Liver (tissue), 9 donors: ENCODE data around the gene GDPD5. TPM values are rescaled to one million over a fixed set of nuclear protein-coding genes. Genes with fewer than 3 reads are reported as not detected.
A peak's percentile ranks its signal among the peaks of the same experiment; 100 is the strongest.

ENCODE experiments used
- DNase-seq: peaks from one replicate; pipeline ENCODE4 v3.0.0-alpha.2; 2017; ENCODE audit warnings: low spot score
- H3K27ac ChIP-seq, 2 donors: one replicate each; pipeline ENCODE4 v1.7.0; 2013; ENCODE audit warnings: inconsistent platforms in 2 of 2, low read length in 2 of 2, control low read depth in 1 of 2, low read depth in 1 of 2, mild to moderate bottlenecking in 1 of 2
- H3K27me3 ChIP-seq, 4 donors: one replicate each; pipeline versions ENCODE4 v1.6.1 to v1.7.0; 2013; ENCODE audit warnings: low read length in 3 of 4, inconsistent platforms in 1 of 4, mild to moderate bottlenecking in 1 of 4, moderate library complexity in 1 of 4; ENCODE audit not compliant: control insufficient read depth in 4 of 4, insufficient read depth in 4 of 4
- H3K36me3 ChIP-seq, 4 donors: one replicate each; pipeline versions ENCODE4 v1.6.1 to v1.7.0; 2013; ENCODE audit warnings: low read length in 3 of 4, mild to moderate bottlenecking in 3 of 4, low read depth in 1 of 4, moderate library complexity in 1 of 4; ENCODE audit not compliant: control insufficient read depth in 4 of 4, insufficient read depth in 3 of 4
- H3K4me1 ChIP-seq, 4 donors: one replicate each; pipeline versions ENCODE4 v1.6.1 to v1.7.0; 2013; ENCODE audit warnings: low read length in 3 of 4, mild to moderate bottlenecking in 3 of 4, moderate library complexity in 1 of 4; ENCODE audit not compliant: control insufficient read depth in 4 of 4, insufficient read depth in 4 of 4
- H3K4me3 ChIP-seq, 3 donors: one replicate each; pipeline versions ENCODE4 v1.6.1 to v1.7.0; 2013; ENCODE audit warnings: low read length in 3 of 3, control low read depth in 1 of 3, low read depth in 1 of 3, mild to moderate bottlenecking in 1 of 3
- H3K9ac ChIP-seq, 2 donors: one replicate each; pipeline ENCODE4 v1.7.0; 2013; ENCODE audit warnings: low read length in 2 of 2, mild to moderate bottlenecking in 2 of 2, moderate library complexity in 2 of 2, control low read depth in 1 of 2, low read depth in 1 of 2
- H3K9me3 ChIP-seq, 4 donors: one replicate each; pipeline versions ENCODE4 v1.6.1 to v1.7.0; 2013; ENCODE audit warnings: low read length in 3 of 4; ENCODE audit not compliant: control insufficient read depth in 4 of 4
- ATF3 ChIP-seq: IDR thresholded peaks from 2 replicates; pipeline ENCODE4 v1.6.1; 2016; ENCODE audit warnings: antibody characterized with exemption
- EGR1 ChIP-seq, 2 donors: IDR thresholded peaks; 2 replicates each; pipeline ENCODE4 v1.6.1; 2016 to 2018; ENCODE audit warnings: antibody characterized with exemption in 2 of 2, low read depth in 2 of 2
- FOXA1 ChIP-seq: IDR thresholded peaks from 2 replicates; pipeline ENCODE4 v1.6.1; 2016; ENCODE audit warnings: antibody characterized with exemption
- FOXA2 ChIP-seq: IDR thresholded peaks from 2 replicates; pipeline ENCODE4 v1.6.1; 2016; ENCODE audit warnings: antibody characterized with exemption
- GABPA ChIP-seq, 2 donors: IDR thresholded peaks in 1 of 2; conservative IDR thresholded peaks in 1 of 2; 2 replicates each; pipeline ENCODE4 v1.6.1; 2016; ENCODE audit warnings: antibody characterized with exemption in 2 of 2, mild to moderate bottlenecking in 1 of 2, moderate library complexity in 1 of 2
- HNF4A ChIP-seq, 2 donors: conservative IDR thresholded peaks; 2 replicates each; pipeline ENCODE4 v1.6.1; 2016; ENCODE audit warnings: antibody characterized with exemption in 2 of 2, mild to moderate bottlenecking in 2 of 2
- HNF4G ChIP-seq: IDR thresholded peaks from 2 replicates; pipeline ENCODE4 v1.6.1; 2016; ENCODE audit warnings: antibody characterized with exemption
- RAD21 ChIP-seq, 2 donors: IDR thresholded peaks; 2 replicates each; pipeline ENCODE4 v1.6.1; 2016; ENCODE audit warnings: antibody characterized with exemption in 2 of 2, mild to moderate bottlenecking in 2 of 2
- REST ChIP-seq: IDR thresholded peaks from 2 replicates; pipeline ENCODE4 v1.6.1; 2016; ENCODE audit warnings: antibody characterized with exemption, mild to moderate bottlenecking
- RXRA ChIP-seq, 2 donors: IDR thresholded peaks; 2 replicates each; pipeline ENCODE4 v1.6.1; 2017 to 2018; ENCODE audit warnings: antibody characterized with exemption in 2 of 2, mild to moderate bottlenecking in 1 of 2
- TAF1 ChIP-seq: conservative IDR thresholded peaks from 2 replicates; pipeline ENCODE4 v1.6.1; 2016; ENCODE audit warnings: antibody characterized with exemption, mild to moderate bottlenecking
- YY1 ChIP-seq: IDR thresholded peaks from 2 replicates; pipeline ENCODE4 v1.6.1; 2016; ENCODE audit warnings: antibody characterized with exemption, mild to moderate bottlenecking
- WGBS: extraction: QIAGEN DNeasy Blood & Tissue Kit; methylation state at CpG from one replicate; pipeline ENCODE4 v1.1.7; 2013; 5-methylcytosine and 5-hydroxymethylcytosine counted together
- polyA plus RNA-seq, 2 donors: library from polyadenylated mRNA; stranded (reverse) in 1 of 2; unstranded in 1 of 2; fragments of 200-250 nt in 1 of 2; fragments of >200 nt in 1 of 2; fragmentation: Nextera tagmentation in 1 of 2; extraction: Ambion mirVana in 1 of 2; gene quantifications; one replicate each; pipeline versions ENCODE4 v1.2.1 to v1.2.3, GENCODE V29; 2013 to 2015
- total RNA-seq, 2 donors: library from RNA; depleted of rRNA; stranded (reverse); fragments of >200 nt; gene quantifications; one replicate each; pipeline ENCODE4 v1.2.3, GENCODE V29; 2014
- TF ChIP-seq, protein P1 (sequence below): IDR thresholded peaks from 2 replicates; pipeline ENCODE4 v1.6.1; 2016; ENCODE audit warnings: antibody characterized with exemption
- TF ChIP-seq, protein P2 (sequence below): fragments of 150-350 bp; IDR thresholded peaks from 2 replicates; pipeline ENCODE4 v1.5.1; 2017; ENCODE audit warnings: improper control_type of control experiment, low read depth, low read length; ENCODE audit not compliant: missing input control
- TF ChIP-seq, protein P3 (sequence below): IDR thresholded peaks from 2 replicates; pipeline ENCODE4 v1.6.1; 2016; ENCODE audit warnings: antibody characterized with exemption
- donor health status: healthy.
- donor health status: healthy.
- donor health status: healthy.
- donor health status: healthy.
- donor health status: healthy.

Gene GDPD5
- total and polyA plus RNA-seq, 4 donors: 3.0 to 22.8 (median 4.2) TPM

DNA sequence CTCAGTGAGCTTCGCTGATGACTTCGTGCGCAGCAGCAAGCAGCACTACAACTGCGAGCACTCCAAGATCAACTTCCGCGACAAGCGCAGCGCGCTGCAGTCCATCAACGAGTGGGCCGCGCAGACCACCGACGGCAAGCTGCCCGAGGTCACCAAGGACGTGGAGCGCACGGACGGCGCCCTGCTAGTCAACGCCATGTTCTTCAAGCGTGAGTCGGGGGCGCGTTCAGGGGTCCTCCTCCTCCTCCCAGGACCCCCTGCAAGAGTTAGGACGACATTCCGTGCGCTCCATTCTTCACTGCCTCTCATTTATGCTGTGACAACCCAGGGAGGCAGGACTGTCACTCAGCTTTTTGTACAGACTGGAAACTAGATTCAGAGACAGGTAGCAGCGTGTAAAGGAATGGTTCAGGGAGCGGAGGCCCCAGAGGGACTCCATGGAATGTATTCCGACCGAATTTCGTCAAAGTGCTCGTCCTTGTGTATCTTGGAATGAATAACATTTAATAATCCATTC is 41.1 kb upstream of the GDPD5 start:
- Histone ChIP-seq H3K27me3 (no peaks in the 10 kb centered on the region), H3K4me3 (no peak overlapping the region), H3K27ac (no peak overlapping the region), H3K9me3 (no peaks in the 10 kb centered on the region), H3K4me1 (peaks cover 15 to 35% (median 23%) of the 10 kb centered on the region in 4 donors), H3K9ac (no peak overlapping the region), H3K36me3 (peaks cover 18 to 53% (median 32%) of the 10 kb centered on the region in 4 donors)
- TF ChIP-seq FOXA1 (no peak), REST (no peak), HNF4G (no peak), YY1 (no peak), EGR1 (IDR thresholded peaks at IDR 0.05; ENCODE audit: low read depth in 2 of 2) (no peak), ATF3 (no peak), RXRA (IDR thresholded peaks at IDR 0.05) (no peak), FOXA2 (no peak), RAD21 (IDR thresholded peaks at IDR 0.05) (no peak)
- TF ChIP-seq, protein P1, sequence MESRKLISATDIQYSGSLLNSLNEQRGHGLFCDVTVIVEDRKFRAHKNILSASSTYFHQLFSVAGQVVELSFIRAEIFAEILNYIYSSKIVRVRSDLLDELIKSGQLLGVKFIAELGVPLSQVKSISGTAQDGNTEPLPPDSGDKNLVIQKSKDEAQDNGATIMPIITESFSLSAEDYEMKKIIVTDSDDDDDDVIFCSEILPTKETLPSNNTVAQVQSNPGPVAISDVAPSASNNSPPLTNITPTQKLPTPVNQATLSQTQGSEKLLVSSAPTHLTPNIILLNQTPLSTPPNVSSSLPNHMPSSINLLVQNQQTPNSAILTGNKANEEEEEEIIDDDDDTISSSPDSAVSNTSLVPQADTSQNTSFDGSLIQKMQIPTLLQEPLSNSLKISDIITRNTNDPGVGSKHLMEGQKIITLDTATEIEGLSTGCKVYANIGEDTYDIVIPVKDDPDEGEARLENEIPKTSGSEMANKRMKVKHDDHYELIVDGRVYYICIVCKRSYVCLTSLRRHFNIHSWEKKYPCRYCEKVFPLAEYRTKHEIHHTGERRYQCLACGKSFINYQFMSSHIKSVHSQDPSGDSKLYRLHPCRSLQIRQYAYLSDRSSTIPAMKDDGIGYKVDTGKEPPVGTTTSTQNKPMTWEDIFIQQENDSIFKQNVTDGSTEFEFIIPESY: no peak
- TF ChIP-seq, protein P2, sequence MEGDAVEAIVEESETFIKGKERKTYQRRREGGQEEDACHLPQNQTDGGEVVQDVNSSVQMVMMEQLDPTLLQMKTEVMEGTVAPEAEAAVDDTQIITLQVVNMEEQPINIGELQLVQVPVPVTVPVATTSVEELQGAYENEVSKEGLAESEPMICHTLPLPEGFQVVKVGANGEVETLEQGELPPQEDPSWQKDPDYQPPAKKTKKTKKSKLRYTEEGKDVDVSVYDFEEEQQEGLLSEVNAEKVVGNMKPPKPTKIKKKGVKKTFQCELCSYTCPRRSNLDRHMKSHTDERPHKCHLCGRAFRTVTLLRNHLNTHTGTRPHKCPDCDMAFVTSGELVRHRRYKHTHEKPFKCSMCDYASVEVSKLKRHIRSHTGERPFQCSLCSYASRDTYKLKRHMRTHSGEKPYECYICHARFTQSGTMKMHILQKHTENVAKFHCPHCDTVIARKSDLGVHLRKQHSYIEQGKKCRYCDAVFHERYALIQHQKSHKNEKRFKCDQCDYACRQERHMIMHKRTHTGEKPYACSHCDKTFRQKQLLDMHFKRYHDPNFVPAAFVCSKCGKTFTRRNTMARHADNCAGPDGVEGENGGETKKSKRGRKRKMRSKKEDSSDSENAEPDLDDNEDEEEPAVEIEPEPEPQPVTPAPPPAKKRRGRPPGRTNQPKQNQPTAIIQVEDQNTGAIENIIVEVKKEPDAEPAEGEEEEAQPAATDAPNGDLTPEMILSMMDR: no peak
- TF ChIP-seq, protein P3, sequence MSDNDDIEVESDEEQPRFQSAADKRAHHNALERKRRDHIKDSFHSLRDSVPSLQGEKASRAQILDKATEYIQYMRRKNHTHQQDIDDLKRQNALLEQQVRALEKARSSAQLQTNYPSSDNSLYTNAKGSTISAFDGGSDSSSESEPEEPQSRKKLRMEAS: no peak
- no peak for DNase-seq
- WGBS: 94% methylated on average over 34 of the region's 34 CpGs

DNA sequence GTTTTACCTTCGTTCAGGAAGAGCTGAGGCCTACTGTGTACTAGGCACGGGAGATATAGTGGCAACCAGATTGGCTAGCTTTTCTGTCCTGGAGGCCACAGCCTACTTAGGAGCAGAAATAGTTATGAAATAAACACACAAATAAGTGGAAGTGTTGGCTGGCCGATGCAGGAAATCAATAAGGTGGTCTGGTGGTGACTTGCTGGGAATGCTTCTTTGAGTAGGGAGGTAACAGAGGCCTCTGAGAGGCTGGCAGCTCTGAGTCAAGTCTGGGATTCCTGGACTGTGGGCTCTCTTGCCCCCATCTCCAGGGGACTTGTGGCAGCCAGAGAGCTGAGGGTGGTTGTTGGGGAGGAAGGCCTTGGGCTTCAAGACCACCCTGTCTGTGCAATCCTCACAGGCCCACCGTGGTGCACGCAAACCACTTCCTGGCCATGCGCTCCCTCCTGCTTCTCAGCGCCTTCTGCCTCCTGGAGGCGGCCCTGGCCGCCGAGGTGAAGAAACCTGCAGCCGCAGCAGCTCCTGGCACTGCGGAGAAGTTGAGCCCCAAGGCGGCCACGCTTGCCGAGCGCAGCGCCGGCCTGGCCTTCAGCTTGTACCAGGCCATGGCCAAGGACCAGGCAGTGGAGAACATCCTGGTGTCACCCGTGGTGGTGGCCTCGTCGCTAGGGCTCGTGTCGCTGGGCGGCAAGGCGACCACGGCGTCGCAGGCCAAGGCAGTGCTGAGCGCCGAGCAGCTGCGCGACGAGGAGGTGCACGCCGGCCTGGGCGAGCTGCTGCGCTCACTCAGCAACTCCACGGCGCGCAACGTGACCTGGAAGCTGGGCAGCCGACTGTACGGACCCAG is 40.4 kb upstream of the GDPD5 start:
- peaks cover 15 to 35% (median 25%) of the 10 kb centered on the region in 4 donors for H3K4me1 ChIP-seq
- H3K27me3 ChIP-seq: no peaks in the 10 kb centered on the region
- H3K4me3 ChIP-seq: no peak overlapping the region
- H3K9ac ChIP-seq: no peak overlapping the region
- WGBS: 88% methylated on average over 43 of the region's 43 CpGs
- H3K36me3 ChIP-seq: peaks cover 14 to 46% (median 26%) of the 10 kb centered on the region in 4 donors
- H3K27ac ChIP-seq: peak overlapping the region in 1 of 2 donors; percentile 34
- DNase-seq: no peak
- no peaks in the 10 kb centered on the region for H3K9me3 ChIP-seq
- TF ChIP-seq, protein P1: no peak
- no peak for TF ChIP-seq HNF4A (conservative IDR thresholded peaks at IDR 0.05)
- no peak for TF ChIP-seq TAF1
- no peak for TF ChIP-seq RAD21 (IDR thresholded peaks at IDR 0.05)
- TF ChIP-seq ATF3: no peak
- no peak for TF ChIP-seq GABPA (IDR thresholded peaks at IDR 0.05 in 1 of 2, conservative IDR thresholded peaks at IDR 0.05 in 1 of 2)
- TF ChIP-seq HNF4G: no peak
- TF ChIP-seq, protein P3: no peak
